A549 treated with AZD9567 at 1 μM for 4 hours (cell line): ENCODE measurements around the gene KCTD3. TPM values are rescaled to one million over a fixed set of nuclear protein-coding genes. Genes with fewer than 3 reads are reported as not detected.

Experiments used
- total RNA-seq: library from RNA; stranded (reverse); fragments of 200-300 nt; extraction: Qiagen RNA extraction; gene quantifications from 5 replicates; pipeline ENCODE4 v1.2.3, GENCODE V29; 2022; ENCODE audit not compliant: insufficient read depth

KCTD3 gene
- 31.2 to 73.9 TPM (median 39.5 TPM) in 5 replicates for total RNA-seq

GRCh38 chr1:215566556-215567490 lies at the start of gene KCTD3:
KCTD3 (plus strand) TSS chr1:215567304; CDS start chr1:215567686, 382 bp downstream.

